Ovary (tissue), 9 donors: ENCODE measurements around the gene CFP. TPM values are rescaled to one million over a fixed set of nuclear protein-coding genes. Genes with fewer than 3 reads are reported as not detected.
"Not testable (repeated sequence)": the region's sequence is repeated elsewhere in the genome, so short reads cannot be mapped to it uniquely, and the experiment has no call there.

ENCODE experiments used
- DNase-seq, 5 donors: peaks; one replicate each; pipeline ENCODE4 v3.0.0-alpha.2; 2019 to 2020
- H3K27ac ChIP-seq, 2 donors: fragments of 200-600 bp; one replicate each; pipeline versions ENCODE4 v1.5.1 to v1.8.0; 2019 to 2022
- H3K27me3 ChIP-seq: fragments of 200-600 bp; one replicate; pipeline ENCODE4 v1.8.0; 2022
- H3K36me3 ChIP-seq: fragments of 200-600 bp; sonication (generic); one replicate; pipeline ENCODE4 v1.5.1; 2019
- H3K4me1 ChIP-seq: one replicate; pipeline ENCODE4 v1.8.1; 2013; ENCODE audit warnings: mild to moderate bottlenecking, moderate library complexity; ENCODE audit not compliant: insufficient read depth
- H3K4me3 ChIP-seq: fragments of 200-600 bp; sonication (generic); one replicate; pipeline ENCODE4 v1.5.1; 2017
- H3K9me3 ChIP-seq, 2 donors: fragments of 200-600 bp in 1 of 2; sonication (generic) in 1 of 2; one replicate each; pipeline versions ENCODE4 v1.5.1 to v1.8.1; 2013 to 2019; ENCODE audit warnings: mild to moderate bottlenecking in 1 of 2, moderate library complexity in 1 of 2
- EP300 ChIP-seq: sonication (generic); formaldehyde crosslinking; IDR thresholded peaks from one replicate; pipeline ENCODE4 v1.6.1; 2017; ENCODE audit warnings: antibody characterized with exemption
- POLR2A ChIP-seq: fragments of 450-650 bp; IDR thresholded peaks from one replicate; pipeline ENCODE4 v1.6.1; 2017; ENCODE audit warnings: antibody characterized with exemption, mild to moderate bottlenecking, moderate library complexity
- WGBS, 3 donors: extraction: QIAGEN DNeasy Blood & Tissue Kit in 1 of 3; methylation state at CpG; one replicate each; pipeline versions ENCODE4 v1.1.5 to v1.1.7; 2013 to 2017; 5-methylcytosine and 5-hydroxymethylcytosine counted together
- intact Hi-C, 4 donors: fragments of 100-400 bp; cut with DNase I; formaldehyde crosslinking; loops; one replicate each; pipeline versions ENCODE4 v1.11.0 to v1.15.1; 2022 to 2023
- polyA plus RNA-seq, 2 donors: library from polyadenylated mRNA; stranded (reverse); fragments of 200-250 nt in 1 of 2; fragments of 350-450 nt in 1 of 2; fragmentation: Illumina TruSeq in 1 of 2; extraction: RNeasy Lipid Tissue Mini Kit (QIAGEN cat#74804) in 1 of 2; gene quantifications; one replicate each; pipeline ENCODE4 v1.2.3, GENCODE V29; 2013 to 2014
- total RNA-seq, 7 donors: library from RNA; depleted of rRNA in 2 of 7; stranded (reverse); fragments of >200 nt in 2 of 7; fragmentation: NEBNext Ultra II Directional in 3 of 7; extraction: Animal tissue kit (Norgen Biotek cat#: 25700) in 3 of 7; gene quantifications; one replicate each; pipeline versions ENCODE4 v1.1.0 to v1.2.4, GENCODE V29; 2016 to 2023
- TF ChIP-seq, protein P1 (sequence below), 3 donors: fragments of 450-650 bp in 2 of 3; fragments of 200-600 bp in 1 of 3; IDR thresholded peaks; one replicate each; pipeline versions ENCODE4 v1.5.1 to v1.8.0; 2016 to 2022; ENCODE audit warnings: antibody characterized with exemption in 3 of 3, mild to moderate bottlenecking in 1 of 3
- donor health status: DM: no; HTN: no; CAD: no; lungs with moderate emphysema.
- donor health status: DM: no; HTN: no; CAD: no.
- donor health status: Bipolar disorder and iron deficiency.
- donor health status: DM: yes; HTN: yes; CAD: no.
- donor health status: DM: no; HTN: no; CAD: no.
- donor health status: DM: yes; HTN: yes; CAD: no.

The CFP gene
- total and polyA plus RNA-seq, 9 donors: 0.72 to 3.2 (median 1.6) TPM

DNA sequence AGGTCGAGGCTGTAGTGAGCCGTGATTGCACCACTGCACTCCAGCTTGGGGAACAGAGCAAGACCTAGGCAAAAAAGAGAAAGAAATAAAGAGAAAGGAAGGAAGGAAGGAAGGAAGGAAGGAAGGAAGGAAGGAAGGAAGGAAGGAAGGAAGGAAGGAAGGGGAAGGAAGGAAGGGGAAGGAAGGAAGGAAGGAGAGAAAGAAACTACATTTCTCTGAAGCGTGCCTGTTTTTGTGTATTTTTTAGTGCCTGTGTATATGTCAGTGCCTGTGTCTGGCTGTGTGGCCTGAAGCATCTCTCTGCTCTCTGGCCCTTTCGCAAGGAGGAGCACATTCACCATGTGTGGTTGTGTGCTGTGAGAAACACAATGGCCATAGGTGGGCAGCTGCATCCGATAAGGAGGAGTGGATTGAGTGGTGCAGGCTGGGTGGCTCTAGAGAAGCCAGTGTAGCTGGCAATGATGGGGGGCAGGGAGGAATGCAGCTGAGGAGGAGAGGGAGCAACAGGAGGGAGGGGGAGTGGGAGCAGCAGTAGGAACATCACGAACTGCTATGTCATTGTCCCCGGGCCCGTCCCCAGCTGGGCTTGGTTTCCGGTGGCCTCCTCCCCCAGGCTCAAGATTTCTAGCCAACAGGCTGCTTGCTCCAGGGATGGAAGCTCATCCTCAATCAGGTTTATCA is 21.5 kb downstream of the CFP start:
- Histone ChIP-seq H3K4me3 (no peak overlapping the region), H3K9me3 (no peaks in the 10 kb centered on the region), H3K36me3 (no peaks in the 10 kb centered on the region), H3K27me3 (no peaks in the 10 kb centered on the region), H3K27ac (no peak overlapping the region), H3K4me1 (no peaks in the 10 kb centered on the region)
- DNase-seq: peak in 1 of 5 donors; percentile 4
- intact Hi-C loops: no loop called here
- no peak for TF ChIP-seq EP300
- TF ChIP-seq, protein P1, sequence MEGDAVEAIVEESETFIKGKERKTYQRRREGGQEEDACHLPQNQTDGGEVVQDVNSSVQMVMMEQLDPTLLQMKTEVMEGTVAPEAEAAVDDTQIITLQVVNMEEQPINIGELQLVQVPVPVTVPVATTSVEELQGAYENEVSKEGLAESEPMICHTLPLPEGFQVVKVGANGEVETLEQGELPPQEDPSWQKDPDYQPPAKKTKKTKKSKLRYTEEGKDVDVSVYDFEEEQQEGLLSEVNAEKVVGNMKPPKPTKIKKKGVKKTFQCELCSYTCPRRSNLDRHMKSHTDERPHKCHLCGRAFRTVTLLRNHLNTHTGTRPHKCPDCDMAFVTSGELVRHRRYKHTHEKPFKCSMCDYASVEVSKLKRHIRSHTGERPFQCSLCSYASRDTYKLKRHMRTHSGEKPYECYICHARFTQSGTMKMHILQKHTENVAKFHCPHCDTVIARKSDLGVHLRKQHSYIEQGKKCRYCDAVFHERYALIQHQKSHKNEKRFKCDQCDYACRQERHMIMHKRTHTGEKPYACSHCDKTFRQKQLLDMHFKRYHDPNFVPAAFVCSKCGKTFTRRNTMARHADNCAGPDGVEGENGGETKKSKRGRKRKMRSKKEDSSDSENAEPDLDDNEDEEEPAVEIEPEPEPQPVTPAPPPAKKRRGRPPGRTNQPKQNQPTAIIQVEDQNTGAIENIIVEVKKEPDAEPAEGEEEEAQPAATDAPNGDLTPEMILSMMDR (IDR thresholded peaks at IDR 0.05): no peak
- no peak for TF ChIP-seq POLR2A
- WGBS, 3 donors: 76 to 81% (median 77%) methylated on average over 9 of the region's 9 CpGs

DNA sequence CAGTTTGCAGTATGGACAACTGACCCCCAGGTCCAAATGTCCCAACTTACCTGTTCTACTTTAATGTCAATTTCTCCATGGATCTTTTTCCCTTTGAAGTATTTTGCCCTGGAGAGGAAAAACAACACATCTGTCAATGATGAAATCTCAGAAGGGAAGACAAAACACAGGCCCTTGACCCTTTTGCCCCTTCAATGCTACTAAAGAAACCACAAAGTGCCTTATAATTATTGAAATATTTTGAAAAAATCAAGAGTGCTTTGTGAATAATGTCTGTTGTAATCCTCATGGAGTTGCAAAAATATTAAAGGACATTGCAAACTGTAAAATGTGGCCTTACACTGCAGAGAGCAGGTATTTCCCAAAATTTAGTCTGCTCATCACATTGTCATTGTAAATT is 22.6 kb downstream of the CFP start:
- Histone ChIP-seq H3K36me3 (no peaks in the 10 kb centered on the region), H3K9me3 (no peaks in the 10 kb centered on the region), H3K4me1 (no peaks in the 10 kb centered on the region), H3K4me3 (no peak overlapping the region), H3K27me3 (no peaks in the 10 kb centered on the region), H3K27ac (no peak overlapping the region)
- DNase-seq: no peak
- intact Hi-C loops: no loop called here
- TF ChIP-seq POLR2A (no peak), EP300 (no peak)
- TF ChIP-seq, protein P1 (IDR thresholded peaks at IDR 0.05): no peak

DNA sequence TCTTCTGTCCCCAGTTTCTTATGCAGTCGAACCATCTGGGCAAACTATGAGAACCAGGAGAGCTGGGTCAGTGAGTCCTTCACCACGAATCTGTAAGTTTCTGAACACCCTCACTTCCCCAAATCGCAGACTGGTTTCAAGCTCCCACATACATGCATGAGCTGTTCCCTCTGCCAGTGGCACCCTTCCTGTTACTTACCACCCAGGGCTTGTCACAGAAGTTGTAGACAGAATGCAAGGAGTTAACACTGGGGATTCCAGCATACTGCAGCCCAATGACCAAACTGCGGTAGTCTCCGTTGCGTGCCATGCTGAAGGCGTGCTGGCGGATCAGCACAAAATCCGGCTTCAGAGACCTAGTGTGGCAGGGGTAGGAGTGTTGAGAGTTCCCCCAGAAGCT is 24.7 kb downstream of the CFP start:
- intact Hi-C loops: no loop called here
- Histone ChIP-seq H3K27ac (no peak overlapping the region), H3K36me3 (no peaks in the 10 kb centered on the region), H3K9me3 (no peaks in the 10 kb centered on the region), H3K4me1 (no peaks in the 10 kb centered on the region), H3K27me3 (no peaks in the 10 kb centered on the region), H3K4me3 (no peak overlapping the region)
- DNase-seq: peak in 1 of 5 donors; percentile 6
- TF ChIP-seq, protein P1 (IDR thresholded peaks at IDR 0.05): no peak
- TF ChIP-seq POLR2A (no peak), EP300 (no peak)
- 74 to 80% (median 75%) methylated on average over 9 of the region's 9 CpGs for WGBS, 3 donors

DNA sequence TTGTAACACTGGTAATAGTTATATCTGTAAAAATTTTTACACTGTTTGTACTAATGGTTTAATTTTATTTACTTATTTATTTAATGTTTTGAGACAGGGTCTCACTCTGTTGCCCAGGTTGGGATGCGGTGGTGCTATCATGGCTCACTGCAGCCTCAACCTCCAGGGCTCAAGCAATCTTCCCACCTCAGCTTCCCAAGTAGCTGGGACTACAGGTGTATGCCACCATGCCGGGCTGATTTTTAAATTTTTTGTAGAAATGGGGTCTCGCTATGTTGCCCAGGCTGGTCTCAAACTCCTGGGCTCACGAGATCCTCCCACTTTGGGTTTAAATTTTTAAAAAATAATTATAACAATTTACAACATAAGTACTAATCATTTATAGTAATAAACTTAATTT is 26.6 kb downstream of the CFP start:
- H3K4me3 ChIP-seq, DNase-seq, H3K9me3 ChIP-seq, H3K27me3 ChIP-seq, H3K36me3 ChIP-seq, intact Hi-C loops, H3K4me1 ChIP-seq, H3K27ac ChIP-seq: not testable (repeated sequence)
- 90 to 93% (median 91%) methylated on average over 4 of the region's 4 CpGs for WGBS, 3 donors

DNA sequence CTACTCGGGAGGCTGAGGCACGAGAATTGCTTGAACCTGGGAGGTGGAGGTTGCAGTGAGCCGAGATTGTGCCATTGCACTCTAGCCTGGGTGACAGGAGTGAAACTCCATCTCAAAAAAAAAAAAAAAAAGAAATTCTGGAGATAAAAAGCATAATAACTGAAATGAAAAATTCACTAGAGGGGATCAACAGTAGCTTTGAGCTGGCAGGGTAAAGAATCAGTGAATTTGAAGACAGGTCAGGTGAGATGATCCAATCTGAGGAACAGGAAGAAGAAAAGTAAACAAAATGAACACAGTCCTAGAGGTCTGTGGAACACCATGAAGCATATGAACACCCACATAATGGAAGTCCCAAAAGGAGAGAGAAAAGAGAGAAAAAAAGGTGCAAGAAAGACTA is 32.5 kb downstream of the CFP start:
- Histone ChIP-seq H3K9me3 (no peaks in the 10 kb centered on the region), H3K4me1 (no peaks in the 10 kb centered on the region), H3K36me3 (no peaks in the 10 kb centered on the region), H3K4me3 (no peak overlapping the region), H3K27ac (no peak overlapping the region), H3K27me3 (no peaks in the 10 kb centered on the region)
- TF ChIP-seq, protein P1 (IDR thresholded peaks at IDR 0.05): no peak
- TF ChIP-seq EP300 (no peak), POLR2A (no peak)
- intact Hi-C loops: no loop called here
- no peak for DNase-seq
- WGBS, 3 donors: 72 to 85% (median 77%) methylated on average over 3 of the region's 3 CpGs
